Stimulated activated naive CD8-positive, alpha-beta T cell treated with anti-CD3 and anti-CD28 coated beads, Interleukin-15, Interleukin-2, amounts not matched to agents 100 U/mL and 50 U/mL, for 24 hours (primary cell): ENCODE data around the gene TRIO.

ENCODE experiments used
- ATAC-seq: fragments of 150-1000 bp; cut with Tn5 transposase; one replicate; pipeline ENCODE4 v1.10.0; 2021
- DNase-seq: peaks from one replicate; pipeline ENCODE4 v3.0.0; 2021

The TRIO gene

GRCh38 chr5:14209222-14209822 is 66.2 kb downstream of the TRIO start:
- ATAC-seq = no peak
- no peak for DNase-seq

GRCh38 chr5:14209836-14210235 is 66.7 kb downstream of the TRIO start:
- no peak for ATAC-seq
- DNase-seq = no peak

GRCh38 chr5:14210729-14211128 is 67.6 kb downstream of the TRIO start:
- ATAC-seq (no peak), DNase-seq (no peak)

- ATAC-seq (peak; percentile 33), DNase-seq (peak; percentile 12)
Observed at GRCh38 chr5:14211818-14212803, 69.0 kb downstream of the TRIO start.

- ATAC-seq (no peak), DNase-seq (no peak)
Observed at GRCh38 chr5:14212838-14213237, 69.7 kb downstream of the TRIO start.

- DNase-seq (no peak), ATAC-seq (no peak)
Observed at GRCh38 chr5:14213253-14213652, 70.1 kb downstream of the TRIO start.

- no peak for ATAC-seq
- no peak for DNase-seq
Observed at GRCh38 chr5:14213813-14214585, 70.9 kb downstream of the TRIO start.

- ATAC-seq (no peak), DNase-seq (no peak)
Observed at GRCh38 chr5:14215901-14216300, 72.8 kb downstream of the TRIO start.

GRCh38 chr5:14216372-14216771 is 73.2 kb downstream of the TRIO start:
- ATAC-seq = no peak
- DNase-seq = no peak

- no peak for ATAC-seq
- no peak for DNase-seq
Observed at GRCh38 chr5:14216902-14217301, 73.8 kb downstream of the TRIO start.

GRCh38 chr5:14217587-14217986 is 74.4 kb downstream of the TRIO start:
- ATAC-seq (no peak), DNase-seq (no peak)

GRCh38 chr5:14218011-14218410 is 74.9 kb downstream of the TRIO start:
- ATAC-seq = no peak
- DNase-seq = no peak

GRCh38 chr5:14218480-14218879 is 75.3 kb downstream of the TRIO start:
- no peak for DNase-seq
- no peak for ATAC-seq

GRCh38 chr5:14218897-14219573 is 75.9 kb downstream of the TRIO start:
- DNase-seq (no peak), ATAC-seq (no peak)

- DNase-seq (no peak), ATAC-seq (no peak)
Observed at GRCh38 chr5:14219800-14220512, 76.8 kb downstream of the TRIO start.

- ATAC-seq = no peak
- no peak for DNase-seq
Observed at GRCh38 chr5:14220642-14221041, 77.5 kb downstream of the TRIO start.

GRCh38 chr5:14221732-14222131 is 78.6 kb downstream of the TRIO start:
- ATAC-seq = no peak

GRCh38 chr5:14222206-14222605 is 79.1 kb downstream of the TRIO start:
- DNase-seq = no peak
- ATAC-seq = no peak

More at GRCh38 chr5:14221732-14222131, 78.6 kb downstream of the TRIO start:
- DNase-seq = no peak

GRCh38 chr5:14223372-14223771 is 80.2 kb downstream of the TRIO start:
- ATAC-seq (no peak), DNase-seq (no peak)

- DNase-seq = no peak
- ATAC-seq = no peak
Observed at GRCh38 chr5:14225173-14225834, 82.2 kb downstream of the TRIO start.

GRCh38 chr5:14226149-14226548 is 83.0 kb downstream of the TRIO start:
- no peak for ATAC-seq
- no peak for DNase-seq
